ENCODE results near the gene ORC1. TPM values are rescaled to one million over a fixed set of nuclear protein-coding genes. Genes with fewer than 3 reads are reported as not detected.

Gene ORC1
- total RNA-seq, 1 experiment from 2014 or later: 45.2 TPM

GRCh38 chr1:52365746-52366516, 38.3 kb downstream of the ORC1 start, which contains the start of gene CC2D1B (continued):
- TF ChIP-seq JAZF1 (CRISPR knock-in tag; IDR thresholded peaks at IDR 0.05): no peak
- peak; percentile 86 for TF ChIP-seq ARID4B (CRISPR knock-in tag; IDR thresholded peaks at IDR 0.05; ENCODE audit: borderline replicate concordance)
- peak; percentile 56; the same call in 1 of the 2 replicates for TF ChIP-seq TEAD4 (CRISPR knock-in tag; IDR thresholded peaks at IDR 0.05)
- peak; percentile 100 for TF ChIP-seq USF1 (CRISPR knock-in tag; IDR thresholded peaks at IDR 0.05)
- no peak for TF ChIP-seq IRF1 (CRISPR knock-in tag; IDR thresholded peaks at IDR 0.05)
- TF ChIP-seq ZNF416 (CRISPR knock-in tag; IDR thresholded peaks at IDR 0.05): peak; percentile 43; the same call in 1 of the 2 replicates
- no peak for TF ChIP-seq PREB (CRISPR knock-in tag; IDR thresholded peaks at IDR 0.05; ENCODE audit: borderline replicate concordance)
- TF ChIP-seq TP53 (CRISPR knock-in tag; IDR thresholded peaks at IDR 0.05): peak; percentile 81; the same call in 1 of the 2 replicates
- TF ChIP-seq ZBTB43 (CRISPR knock-in tag; IDR thresholded peaks at IDR 0.05): 0 out of 2 replicates have a peak, but pooled peaks have one; percentile 51
- no peak for TF ChIP-seq ATF2 (CRISPR knock-in tag; IDR thresholded peaks at IDR 0.05; ENCODE audit: borderline replicate concordance, low read depth)
- TF ChIP-seq KAT7 (CRISPR knock-in tag; IDR thresholded peaks at IDR 0.05; ENCODE audit: borderline replicate concordance): peak; percentile 58; the same call in 1 of the 2 replicates
- no peak for TF ChIP-seq ZNF425 (CRISPR knock-in tag; conservative IDR thresholded peaks at IDR 0.05)
- TF ChIP-seq SMAD3 (CRISPR knock-in tag; IDR thresholded peaks at IDR 0.05; ENCODE audit: borderline replicate concordance): peak; percentile 85
- TF ChIP-seq E2F5 (CRISPR knock-in tag; IDR thresholded peaks at IDR 0.05): peak; percentile 86; the same call in 1 of the 2 replicates

Measured in WTC11 (cell line).